GM19023 (cell line): ENCODE results near the gene LBHD2.

Experiments
- ATAC-seq: cut with Tn5 transposase; IDR thresholded peaks from one replicate; pipeline ENCODE4 v1.9.1; 2021; ENCODE audit warnings: mild to moderate bottlenecking, moderate library complexity; ENCODE audit not compliant: unreplicated experiment

Gene LBHD2

DNA sequence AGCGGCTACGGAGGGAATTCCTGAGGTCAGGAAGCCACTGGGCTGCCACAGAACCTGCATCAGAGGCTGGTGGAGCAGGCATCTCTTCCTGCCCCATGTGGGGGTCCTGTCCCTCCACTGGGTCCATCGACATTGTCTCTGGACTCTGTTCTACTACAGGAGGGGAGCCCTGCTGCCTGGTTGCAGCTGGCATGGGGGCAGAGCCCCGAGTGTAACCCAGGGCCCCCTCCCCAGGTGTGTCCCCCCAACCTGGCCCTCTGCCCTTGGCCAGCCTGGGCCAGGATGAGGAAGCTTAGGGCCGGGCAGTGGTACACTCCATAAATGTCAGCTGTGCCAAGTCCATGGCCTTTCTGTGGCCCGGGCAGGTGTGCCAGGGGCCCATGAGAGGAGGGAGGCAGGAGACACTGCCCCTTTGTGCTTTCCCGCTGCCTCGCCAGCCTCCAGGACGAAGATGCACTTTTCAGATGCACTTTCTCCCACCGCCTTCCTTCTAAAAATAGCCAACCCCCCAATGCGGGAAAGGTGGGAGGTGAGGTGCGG lies 6.5 kb downstream of the LBHD2 start:
- ATAC-seq: no peak

GRCh38 chr14:103091041-103091882 lies 7.3 kb downstream of the LBHD2 start:
- peak; percentile 71 for ATAC-seq

DNA sequence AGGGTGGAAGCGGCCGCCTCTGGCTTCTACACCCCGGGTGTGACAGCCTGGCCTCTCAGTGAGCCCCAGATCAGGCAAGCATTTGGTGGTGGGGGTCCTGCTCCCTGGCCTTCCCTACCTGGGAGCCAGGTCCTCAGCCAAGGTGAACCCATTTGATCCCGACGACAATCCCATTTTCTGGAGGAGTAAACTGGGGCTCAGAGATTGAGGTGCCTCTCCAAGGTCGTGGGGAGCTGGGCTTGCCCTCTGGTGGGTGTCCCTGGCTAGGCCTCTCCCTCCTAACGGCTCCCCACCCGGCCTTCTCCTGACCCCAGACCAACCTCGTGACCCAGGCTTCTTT lies 7.8 kb downstream of the LBHD2 start:
- no peak for ATAC-seq

DNA sequence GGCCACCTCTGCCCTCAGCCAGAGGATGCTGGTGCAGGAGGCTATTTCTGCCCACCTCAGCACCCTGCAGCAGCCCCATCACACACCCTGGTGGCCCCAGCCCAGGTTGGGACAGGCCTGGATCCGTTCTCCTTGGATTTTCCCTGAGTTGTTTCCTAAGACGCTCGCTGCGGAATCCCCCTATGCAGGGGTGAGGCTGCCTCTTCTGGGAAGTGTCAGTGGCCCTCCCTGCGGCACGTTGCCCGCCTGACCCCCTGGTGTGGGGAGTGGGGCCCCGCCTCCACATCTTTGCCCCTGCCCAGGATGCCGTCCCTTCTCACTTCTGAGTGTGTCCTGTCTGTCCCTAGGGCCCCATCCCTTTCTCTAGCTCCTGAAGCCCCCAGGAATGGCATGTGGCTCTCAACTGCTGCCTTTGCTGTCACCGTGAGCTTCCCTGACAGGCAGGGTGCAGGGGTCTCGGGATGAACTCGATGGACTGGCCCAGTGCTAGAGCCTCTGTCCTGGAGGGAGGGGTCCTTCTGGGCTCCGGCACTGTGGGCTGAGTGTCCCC lies 9.9 kb downstream of the LBHD2 start:
- ATAC-seq: no peak

- no peak for ATAC-seq
Observed at GRCh38 chr14:103094406-103095209, 10.6 kb downstream of the LBHD2 start, which contains the start of gene EXOC3L4. EXOC3L4 (plus strand) TSS chr14:103094725; CDS start chr14:103100220, 5,495 bp downstream.

DNA sequence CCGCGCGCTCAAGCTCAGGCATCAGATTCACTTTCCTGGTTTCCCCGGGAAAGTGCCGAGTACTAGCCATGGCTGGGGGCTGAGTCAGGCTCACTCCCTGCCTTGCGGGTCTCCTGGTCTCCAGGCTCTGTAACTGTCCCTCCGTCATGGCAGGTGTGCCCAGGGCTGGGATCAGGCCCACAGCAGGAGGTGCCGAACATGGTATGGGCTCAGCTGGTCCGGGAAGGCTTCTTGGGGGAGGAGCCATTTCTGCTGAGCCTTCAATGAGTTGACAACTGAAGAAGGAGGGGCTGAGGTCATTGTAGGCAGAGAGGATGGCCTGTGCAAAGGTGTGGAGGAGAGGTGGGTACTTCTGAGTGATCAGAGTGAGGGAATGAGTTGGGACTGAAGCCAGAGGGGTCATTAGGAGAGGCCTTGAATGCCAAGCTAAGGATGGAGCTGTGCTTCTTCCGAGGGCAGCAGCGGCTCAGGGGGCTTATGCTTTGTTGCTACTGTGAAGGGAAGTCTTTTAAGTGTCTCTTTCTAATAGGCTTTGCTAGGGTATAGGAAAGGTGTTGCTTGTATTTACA lies 11.3 kb downstream of the LBHD2 start:
- ATAC-seq: no peak

- no peak for ATAC-seq
Observed at GRCh38 chr14:103096387-103096786, 12.4 kb downstream of the LBHD2 start.

DNA sequence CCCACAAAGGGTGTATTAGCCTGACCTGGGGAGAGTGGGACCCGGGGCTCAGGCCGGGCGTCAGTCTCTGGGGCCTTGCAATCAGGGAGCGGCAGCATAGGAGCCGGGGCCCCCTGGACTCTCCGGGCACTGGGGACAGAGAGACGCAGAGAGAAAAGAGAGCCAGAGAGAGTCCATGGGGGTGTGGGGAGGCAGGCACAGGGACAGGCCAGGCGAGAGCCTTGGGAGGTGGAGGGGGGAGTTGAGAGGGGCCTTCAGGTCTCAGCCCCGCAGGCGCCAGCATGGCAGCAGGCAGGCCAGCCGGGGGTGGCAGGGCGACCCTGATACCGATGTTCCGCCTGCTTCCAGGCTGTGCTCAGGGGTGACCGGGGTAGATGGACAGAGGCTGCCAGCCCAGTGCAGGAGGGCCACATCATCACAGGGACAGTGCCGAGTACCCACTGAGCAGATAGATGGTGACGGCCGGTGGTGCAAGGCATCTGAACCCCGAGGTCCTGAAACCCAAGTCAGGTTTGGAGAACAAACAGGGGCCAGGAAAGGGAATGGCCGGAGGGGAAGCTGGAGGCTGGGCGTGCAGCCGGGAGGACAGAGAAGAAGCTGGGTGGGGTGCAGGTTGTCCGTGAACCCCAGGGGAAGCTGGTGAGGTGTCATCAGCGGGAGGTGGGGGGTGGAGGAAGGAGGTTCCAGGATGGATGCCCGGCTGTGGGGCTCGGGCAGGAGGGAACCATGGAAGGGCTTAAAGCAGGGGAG lies 13.4 kb downstream of the LBHD2 start:
- ATAC-seq: no peak

GRCh38 chr14:103097994-103098957 lies 14.3 kb downstream of the LBHD2 start:
- ATAC-seq: no peak

- ATAC-seq: no peak
Observed at GRCh38 chr14:103099081-103099732, 15.2 kb downstream of the LBHD2 start.

GRCh38 chr14:103099733-103100280 lies 15.8 kb downstream of the LBHD2 start:
- ATAC-seq: no peak

- ATAC-seq: no peak
Observed at GRCh38 chr14:103100281-103101121, 16.5 kb downstream of the LBHD2 start.

DNA sequence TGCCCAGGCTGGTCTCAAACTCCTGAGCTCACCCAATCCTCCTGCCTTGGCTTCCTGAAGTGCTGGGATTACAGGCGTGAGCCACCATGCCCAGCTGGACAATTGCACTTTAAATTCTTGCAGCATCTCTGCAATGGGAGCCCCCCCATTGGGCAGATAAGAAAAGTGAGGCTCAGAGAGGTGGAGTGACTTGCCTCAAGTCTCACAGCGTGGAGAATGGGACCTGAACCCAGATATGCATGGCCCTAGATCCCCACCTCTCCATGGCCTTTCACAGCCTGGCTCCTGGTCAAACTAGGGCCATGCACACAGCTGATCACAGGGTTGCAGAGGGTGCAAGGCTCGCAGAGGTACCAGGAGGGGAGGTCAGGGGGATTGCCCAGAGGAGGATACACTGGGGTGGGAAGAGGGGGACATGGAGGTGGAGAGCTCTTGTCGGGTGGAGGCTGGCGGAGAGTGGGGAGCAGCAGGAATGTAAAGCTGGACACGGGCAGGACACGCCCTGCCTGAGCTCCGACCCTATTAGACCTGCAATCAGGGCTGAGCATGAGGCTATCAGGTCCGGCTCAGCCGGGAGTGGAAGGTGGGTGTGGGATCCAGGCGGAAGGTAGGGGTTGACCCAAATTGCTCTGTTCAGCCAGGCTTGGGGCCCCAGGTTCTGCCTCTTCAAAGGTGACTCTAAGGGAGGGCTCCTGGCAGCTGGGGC lies 17.4 kb downstream of the LBHD2 start:
- ATAC-seq: no peak

DNA sequence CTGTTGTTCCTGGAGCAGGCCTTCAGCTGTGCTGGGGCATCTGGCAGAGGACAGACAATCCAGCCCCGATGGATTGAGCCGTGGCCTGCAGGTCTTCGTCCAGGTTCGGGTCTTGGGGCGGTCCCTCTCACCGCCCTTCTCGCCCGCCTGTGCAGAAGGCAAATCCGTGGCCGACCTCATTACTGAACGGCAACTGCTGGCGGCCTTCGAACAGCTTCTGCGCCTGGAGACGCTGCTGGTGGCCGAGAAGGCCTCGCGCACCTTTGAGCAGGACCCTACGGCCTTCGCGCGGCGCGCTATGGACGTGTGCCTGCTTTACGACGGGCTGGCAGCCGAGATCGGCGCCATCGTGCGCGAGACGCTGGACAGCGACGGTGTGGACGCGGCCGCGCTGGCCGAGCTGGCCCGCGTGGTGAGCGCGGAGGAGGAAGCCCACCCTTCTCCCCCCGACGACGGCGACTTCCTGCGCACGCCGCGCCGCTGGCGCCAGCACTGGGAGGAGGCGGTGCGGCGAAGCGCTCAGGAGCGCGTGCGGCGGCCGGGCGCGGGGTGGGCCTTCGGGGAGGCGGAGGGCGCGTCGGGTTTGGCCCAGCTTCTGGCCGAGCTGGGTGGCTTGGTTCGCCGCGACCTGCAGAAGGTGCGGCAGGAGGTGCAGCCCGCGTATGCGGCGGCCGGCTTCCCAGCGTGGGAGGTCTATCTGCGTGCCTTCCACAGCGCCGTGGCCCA lies 18.1 kb downstream of the LBHD2 start:
- no peak for ATAC-seq

DNA sequence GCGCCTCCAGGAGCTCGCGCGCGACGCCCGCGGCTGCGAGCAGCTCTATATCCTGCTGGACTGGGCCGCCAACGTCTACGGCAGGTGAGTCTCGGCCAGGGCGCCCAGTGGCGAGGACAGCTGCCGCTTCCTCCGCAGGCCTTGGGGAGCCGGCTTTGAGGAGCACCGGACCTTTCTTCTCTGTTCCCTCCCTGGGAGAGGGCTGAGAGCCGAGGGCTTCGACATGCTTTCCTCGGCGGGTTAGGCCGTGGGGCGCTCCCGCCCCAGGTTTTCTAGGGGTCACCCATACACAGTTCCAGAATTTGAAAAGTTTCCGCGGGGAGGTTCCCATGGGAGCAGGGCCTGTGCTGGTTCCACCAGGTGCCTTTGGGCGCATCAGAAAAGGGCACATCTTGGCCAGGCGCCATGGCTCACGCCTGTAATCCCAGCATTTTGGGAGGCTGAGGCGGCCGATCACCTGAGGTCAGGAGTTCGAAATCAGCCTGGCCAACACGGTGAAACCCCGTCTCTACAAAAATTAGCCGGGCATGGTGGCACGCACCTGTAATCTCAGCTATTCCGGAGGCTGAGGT lies 18.8 kb downstream of the LBHD2 start:
- ATAC-seq: no peak
